Cardiac muscle cell (in vitro differentiated cells and primary cell): ENCODE results near the gene RIPPLY3. TPM values are rescaled to one million over a fixed set of nuclear protein-coding genes. Genes with fewer than 3 reads are reported as not detected.
"Not testable (repeated sequence)": the region's sequence is repeated elsewhere in the genome, so short reads cannot be mapped to it uniquely, and the experiment has no call there.

ENCODE experiments used
- DNase-seq, 2 donors: peaks; one replicate each; pipeline versions ENCODE4 v3.0.0 to v3.0.0-alpha.2; 2010 to 2017; ENCODE audit warnings: low read depth in 1 of 2, low spot score in 1 of 2
- H3K27ac ChIP-seq: fragments of 200-600 bp; sonication (generic); 2 replicates; pipeline ENCODE4 v1.5.1; 2016
- H3K27me3 ChIP-seq: fragments of 200-600 bp; sonication (generic); 2 replicates; pipeline ENCODE4 v1.6.0; 2016; ENCODE audit warnings: control low read depth
- H3K36me3 ChIP-seq: fragments of 200-600 bp; sonication (generic); 2 replicates; pipeline ENCODE4 v1.5.1; 2016; ENCODE audit warnings: control low read depth
- H3K4me1 ChIP-seq: fragments of 200-600 bp; sonication (generic); 2 replicates; pipeline ENCODE4 v1.8.1; 2017; ENCODE audit warnings: low read depth, mild to moderate bottlenecking, mixed run types
- H3K4me3 ChIP-seq: fragments of 200-600 bp; sonication (generic); 2 replicates; pipeline ENCODE4 v1.5.1; 2016; ENCODE audit warnings: mild to moderate bottlenecking
- H3K9me3 ChIP-seq: fragments of 200-600 bp; sonication (generic); 2 replicates; pipeline ENCODE4 v1.5.1; 2017; ENCODE audit warnings: low read depth, mild to moderate bottlenecking, control low read depth
- polyA plus RNA-seq: library from polyadenylated mRNA; unstranded; fragments of >200 nt; fragmentation: Nextera tagmentation; extraction: Ambion mirVana; gene quantifications from 2 replicates; pipeline ENCODE4 v1.2.1, GENCODE V29; 2016
- total RNA-seq: library from RNA; depleted of rRNA; stranded (reverse); fragments of >200 nt; gene quantifications from 2 replicates; pipeline ENCODE4 v1.2.3, GENCODE V29; 2016
- TF ChIP-seq, protein P1 (sequence below): IDR thresholded peaks from 2 replicates; pipeline ENCODE4 v1.5.1; 2012; ENCODE audit warnings: low read depth, mild to moderate bottlenecking, low read length

RIPPLY3 gene
- total and polyA plus RNA-seq, 2 experiments from 2014 or later: not detected

DNA sequence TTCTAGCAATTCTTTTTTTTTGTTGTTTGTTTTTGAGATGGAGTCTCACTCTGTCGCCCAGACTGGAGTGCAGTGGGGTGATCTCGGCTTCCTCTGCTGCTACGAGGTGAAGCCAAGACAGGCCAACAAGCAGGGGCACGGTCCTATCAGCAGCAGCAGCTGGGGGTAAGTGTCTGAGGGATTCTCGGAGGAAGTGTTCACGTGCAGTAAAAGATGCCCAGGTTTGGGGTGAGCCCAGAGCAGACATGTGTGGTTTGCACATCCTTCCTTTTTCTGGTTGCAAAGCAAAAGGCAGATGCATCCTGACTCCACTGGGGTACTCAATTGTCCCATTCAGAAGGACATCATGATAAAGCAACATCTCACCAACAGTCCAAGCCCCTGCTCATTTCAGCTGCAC lies 38.6 kb downstream of the RIPPLY3 start:
- Histone ChIP-seq H3K36me3 (no peaks in the 10 kb centered on the region), H3K9me3 (no peaks in the 10 kb centered on the region), H3K27me3 (no peaks in the 10 kb centered on the region), H3K4me3 (no peak overlapping the region), H3K4me1 (no peaks in the 10 kb centered on the region), H3K27ac (no peak overlapping the region)
- TF ChIP-seq, protein P1, sequence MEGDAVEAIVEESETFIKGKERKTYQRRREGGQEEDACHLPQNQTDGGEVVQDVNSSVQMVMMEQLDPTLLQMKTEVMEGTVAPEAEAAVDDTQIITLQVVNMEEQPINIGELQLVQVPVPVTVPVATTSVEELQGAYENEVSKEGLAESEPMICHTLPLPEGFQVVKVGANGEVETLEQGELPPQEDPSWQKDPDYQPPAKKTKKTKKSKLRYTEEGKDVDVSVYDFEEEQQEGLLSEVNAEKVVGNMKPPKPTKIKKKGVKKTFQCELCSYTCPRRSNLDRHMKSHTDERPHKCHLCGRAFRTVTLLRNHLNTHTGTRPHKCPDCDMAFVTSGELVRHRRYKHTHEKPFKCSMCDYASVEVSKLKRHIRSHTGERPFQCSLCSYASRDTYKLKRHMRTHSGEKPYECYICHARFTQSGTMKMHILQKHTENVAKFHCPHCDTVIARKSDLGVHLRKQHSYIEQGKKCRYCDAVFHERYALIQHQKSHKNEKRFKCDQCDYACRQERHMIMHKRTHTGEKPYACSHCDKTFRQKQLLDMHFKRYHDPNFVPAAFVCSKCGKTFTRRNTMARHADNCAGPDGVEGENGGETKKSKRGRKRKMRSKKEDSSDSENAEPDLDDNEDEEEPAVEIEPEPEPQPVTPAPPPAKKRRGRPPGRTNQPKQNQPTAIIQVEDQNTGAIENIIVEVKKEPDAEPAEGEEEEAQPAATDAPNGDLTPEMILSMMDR: no peak
- no peak for DNase-seq

- H3K4me3 ChIP-seq: no peak overlapping the region
- no peaks in the 10 kb centered on the region for H3K27me3 ChIP-seq
Observed at GRCh38 chr21:37045556-37045955, 39.1 kb downstream of the RIPPLY3 start.

DNA sequence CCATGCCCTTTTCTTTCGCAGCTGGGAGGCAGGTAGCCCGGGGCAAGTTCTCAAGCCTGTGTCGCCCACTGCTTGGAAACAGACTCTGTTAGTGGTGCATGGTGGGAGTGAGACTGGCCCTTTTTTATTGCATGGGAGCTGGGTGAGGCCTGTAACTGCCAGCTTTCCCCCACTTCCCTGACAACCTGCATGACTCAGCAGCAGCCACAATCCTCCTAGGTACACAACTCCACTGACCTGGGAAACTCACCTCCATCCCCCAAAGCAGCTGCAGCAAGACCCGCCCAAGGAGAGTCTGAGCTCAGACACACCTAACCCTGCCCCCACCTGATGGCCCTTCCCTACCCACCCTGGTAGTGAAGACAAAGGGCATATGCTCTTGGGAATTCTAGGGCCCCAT lies 40.6 kb downstream of the RIPPLY3 start:
- TF ChIP-seq, protein P1: no peak
- Histone ChIP-seq H3K36me3 (no peaks in the 10 kb centered on the region), H3K9me3 (no peaks in the 10 kb centered on the region), H3K27ac (no peak overlapping the region), H3K4me1 (no peaks in the 10 kb centered on the region), H3K27me3 (no peaks in the 10 kb centered on the region), H3K4me3 (no peak overlapping the region)
- no peak for DNase-seq

More at GRCh38 chr21:37045556-37045955, 39.1 kb downstream of the RIPPLY3 start:
- TF ChIP-seq, protein P1: no peak
- no peaks in the 10 kb centered on the region for H3K36me3 ChIP-seq
- no peak overlapping the region for H3K27ac ChIP-seq
- no peaks in the 10 kb centered on the region for H3K4me1 ChIP-seq
- no peaks in the 10 kb centered on the region for H3K9me3 ChIP-seq
- DNase-seq: peak in 1 of 2 donors; percentile 62

GRCh38 chr21:37049741-37050140 lies 43.2 kb downstream of the RIPPLY3 start:
- H3K4me3 ChIP-seq, H3K36me3 ChIP-seq, H3K27ac ChIP-seq, H3K27me3 ChIP-seq, H3K4me1 ChIP-seq, DNase-seq, H3K9me3 ChIP-seq: not testable (repeated sequence)

- no peaks in the 10 kb centered on the region for H3K9me3 ChIP-seq
- no peak for DNase-seq
- no peaks in the 10 kb centered on the region for H3K36me3 ChIP-seq
- H3K4me1 ChIP-seq: peaks cover under 1% of the 10 kb centered on the region
- H3K27ac ChIP-seq: no peak overlapping the region
- H3K27me3 ChIP-seq: no peaks in the 10 kb centered on the region
- H3K4me3 ChIP-seq: no peak overlapping the region
- TF ChIP-seq, protein P1: no peak
Observed at GRCh38 chr21:37055271-37055855, 48.9 kb downstream of the RIPPLY3 start.

DNA sequence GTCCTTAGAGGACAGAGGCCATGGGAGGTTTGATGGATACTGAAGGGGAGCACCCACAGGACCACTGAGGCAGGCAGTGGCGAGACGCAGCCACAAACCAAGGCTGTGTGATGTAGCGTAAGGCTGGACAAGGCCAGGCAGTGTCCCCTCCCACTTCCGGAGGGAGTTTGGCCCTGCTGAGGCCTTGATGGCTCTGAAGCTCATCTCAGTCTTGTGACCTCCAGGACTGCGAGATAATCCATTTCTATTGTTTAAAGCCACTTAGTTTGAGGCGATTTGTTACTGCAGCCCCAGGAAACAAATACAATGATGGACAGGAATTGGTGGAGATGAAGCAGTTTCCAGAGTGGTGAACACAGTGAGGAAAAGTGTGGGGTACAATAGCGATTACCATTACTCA lies 51.1 kb downstream of the RIPPLY3 start:
- no peaks in the 10 kb centered on the region for H3K27me3 ChIP-seq
- H3K27ac ChIP-seq: no peak overlapping the region
- H3K9me3 ChIP-seq: no peaks in the 10 kb centered on the region
- DNase-seq: no peak
- TF ChIP-seq, protein P1: no peak
- no peak overlapping the region for H3K4me3 ChIP-seq
- peaks cover 3% of the 10 kb centered on the region for H3K4me1 ChIP-seq
- H3K36me3 ChIP-seq: no peaks in the 10 kb centered on the region
